ENCODE measurements around the gene SLC29A3. TPM values are rescaled to one million over a fixed set of nuclear protein-coding genes. Genes with fewer than 3 reads are reported as not detected.
"Not testable (repeated sequence)": the region's sequence is repeated elsewhere in the genome, so short reads cannot be mapped to it uniquely, and the experiment has no call there.

Gene SLC29A3
- total RNA-seq = 1 to 10 TPM; 3.5 to 6.2 TPM
- long read RNA-seq, donor 1, partial matches to known transcripts = 1 of 1 reads
- long read RNA-seq, donor 1, other reads (novel, unspliced or antisense) = 0 of 1 reads
- long read RNA-seq, donor 2, partial matches to known transcripts = 5 of 9 reads
- long read RNA-seq, donor 2, other reads (novel, unspliced or antisense) = 3 of 9 reads

GRCh38 chr10:71319042-71319799 is at the start of gene SLC29A3:
Gene SLC29A3 (plus strand): TSS chr10:71319259. CDS start chr10:71319310, 51 bp downstream.
- intact Hi-C loops (cut with DNase I) = loop anchor here (5.0 to 10.0 kb wide), 6 partner anchors 256 to 576 kb away; no protein-coding TSS in a partner anchor

GRCh38 chr10:71269301-71270288 is 49.5 kb upstream of the SLC29A3 start:
- intact Hi-C loops (cut with DNase I) = loop anchor here in 1 of 2 donors (10.0 kb wide), 1 partner anchor 1505 kb away; no protein-coding TSS in a partner anchor
- DNase-seq (ENCODE audit: low spot score) = no peak

More at GRCh38 chr10:71319042-71319799, at the start of gene SLC29A3:
- DNase-seq (ENCODE audit: low spot score) = peak; percentile 94

GRCh38 chr10:71270301-71271220 is 48.5 kb upstream of the SLC29A3 start:
- intact Hi-C loops (cut with DNase I) = loop anchor here in 1 of 2 donors (10.0 kb wide), 1 partner anchor 1506 kb away; no protein-coding TSS in a partner anchor
- no peak for DNase-seq (ENCODE audit: low spot score)

- DNase-seq (ENCODE audit: low spot score) = no peak
- intact Hi-C loops (cut with DNase I) = loop anchor here in 1 of 2 donors (10.0 kb wide), 1 partner anchor 1507 kb away; no protein-coding TSS in a partner anchor
These were observed 47.4 kb upstream of the SLC29A3 start for GRCh38 chr10:71271662-71272055.

GRCh38 chr10:71272056-71272771 is 46.8 kb upstream of the SLC29A3 start:
- intact Hi-C loops (cut with DNase I) = loop anchor here in 1 of 2 donors (10.0 kb wide), 1 partner anchor 1507 kb away; no protein-coding TSS in a partner anchor

GRCh38 chr10:71272974-71273373 is 46.1 kb upstream of the SLC29A3 start:
- intact Hi-C loops (cut with DNase I) = loop anchor here in 1 of 2 donors (10.0 kb wide), 1 partner anchor 1508 kb away; no protein-coding TSS in a partner anchor
- DNase-seq (ENCODE audit: low spot score) = not testable (repeated sequence)

More at GRCh38 chr10:71272056-71272771, 46.8 kb upstream of the SLC29A3 start:
- no peak for DNase-seq (ENCODE audit: low spot score)

- DNase-seq (ENCODE audit: low spot score) = no peak
- intact Hi-C loops (cut with DNase I) = loop anchor here in 1 of 2 donors (10.0 kb wide), 1 partner anchor 1509 kb away; no protein-coding TSS in a partner anchor
These were observed 45.6 kb upstream of the SLC29A3 start for GRCh38 chr10:71273506-71273905.

GRCh38 chr10:71274901-71275796 is 43.9 kb upstream of the SLC29A3 start:
- intact Hi-C loops (cut with DNase I) = loop anchor here in 1 of 2 donors (10.0 kb wide), 1 partner anchor 1510 kb away; no protein-coding TSS in a partner anchor
- no peak for DNase-seq (ENCODE audit: low spot score)

GRCh38 chr10:71276873-71277272 is 42.2 kb upstream of the SLC29A3 start:
- no peak for DNase-seq (ENCODE audit: low spot score)
- intact Hi-C loops (cut with DNase I) = loop anchor here in 1 of 2 donors (10.0 kb wide), 1 partner anchor 1512 kb away; no protein-coding TSS in a partner anchor

- no peak for DNase-seq (ENCODE audit: low spot score)
- intact Hi-C loops (cut with DNase I) = loop anchor here in 1 of 2 donors (10.0 kb wide), 1 partner anchor 1513 kb away; no protein-coding TSS in a partner anchor
These were observed 41.0 kb upstream of the SLC29A3 start for GRCh38 chr10:71277914-71278665.

GRCh38 chr10:71278691-71279588 is 40.1 kb upstream of the SLC29A3 start:
- no peak for DNase-seq (ENCODE audit: low spot score)
- intact Hi-C loops (cut with DNase I) = loop anchor here in 1 of 2 donors (1.0 to 10.0 kb wide), 2 partner anchors 346 to 1514 kb away; no protein-coding TSS in a partner anchor

- intact Hi-C loops (cut with DNase I) = loop anchor here in 1 of 2 donors (1.0 to 10.0 kb wide), 2 partner anchors 346 to 1515 kb away; no protein-coding TSS in a partner anchor
- DNase-seq (ENCODE audit: low spot score) = no peak
These were observed 39.4 kb upstream of the SLC29A3 start for GRCh38 chr10:71279590-71280170.

GRCh38 chr10:71280216-71280615 is 38.8 kb upstream of the SLC29A3 start:
- no peak for DNase-seq (ENCODE audit: low spot score)
- intact Hi-C loops (cut with DNase I) = no loop called here

- intact Hi-C loops (cut with DNase I) = no loop called here
- DNase-seq (ENCODE audit: low spot score) = no peak
These were observed 38.2 kb upstream of the SLC29A3 start for GRCh38 chr10:71280825-71281224.

Data from posterior vena cava (tissue), 2 donors.